SK-N-SH (cell line): ENCODE results near the gene SPINK1. TPM values are rescaled to one million over a fixed set of nuclear protein-coding genes. Genes with fewer than 3 reads are reported as not detected.
"Not testable (repeated sequence)": the region's sequence is repeated elsewhere in the genome, so short reads cannot be mapped to it uniquely, and the experiment has no call there.

Experiments
- CTCF ChIA-PET: fragments of 300-600, 350-600 bp; formaldehyde crosslinking; extraction: SDS; loops from one replicate; lab custom pipeline; 2021; lab: Yijun Ruan, JAX
- POLR2A ChIA-PET: fragments of 350-600 bp; sonication (Branson Sonifier 250); formaldehyde crosslinking; extraction: SDS; loops from one replicate; lab custom pipeline; 2020; ENCODE audit warnings: antibody characterized with exemption, inconsistent platforms; lab: Yijun Ruan, JAX
- DNase-seq: peaks from one replicate; pipeline ENCODE4 v3.0.0; 2012
- H2AFZ ChIP-seq: fragments of 200-600 bp; sonication (generic); 2 replicates; pipeline ENCODE4 v1.8.1; 2016; ENCODE audit warnings: antibody characterized with exemption, mild to moderate bottlenecking, low read depth
- H3F3A ChIP-seq: fragments of 200-600 bp; sonication (generic); replicated peaks from 2 replicates; pipeline ENCODE3; 2016; ENCODE audit warnings: antibody characterized with exemption, mild to moderate bottlenecking; ENCODE audit not compliant: insufficient read depth
- H3K27ac ChIP-seq, 2 experiments: fragments of 200-500 bp in 1 of 2; fragments of 200-600 bp in 1 of 2; sonication (Bioruptor generic) in 1 of 2; sonication (generic), shearing (Covaris generic) in 1 of 2; 2 replicates each; pipeline versions ENCODE4 v1.5.1 to v1.6.1; 2014 to 2016; ENCODE audit warnings: low read depth in 2 of 2, inconsistent platforms in 1 of 2, low read length in 1 of 2, mild to moderate bottlenecking in 1 of 2, mixed read lengths in 1 of 2
- H3K27me3 ChIP-seq: fragments of 200-600 bp; sonication (generic), shearing (Covaris generic); 2 replicates; pipeline ENCODE4 v1.6.1; 2016; ENCODE audit warnings: mixed run types; ENCODE audit not compliant: insufficient read depth
- H3K36me3 ChIP-seq, 2 experiments: fragments of 200-500 bp in 1 of 2; fragments of 200-600 bp in 1 of 2; sonication (Bioruptor generic) in 1 of 2; sonication (generic) in 1 of 2; replicated peaks in 1 of 2; 2 replicates each; pipeline versions ENCODE3 to v1.5.1; 2014 to 2016; ENCODE audit warnings: low read length in 1 of 2, mild to moderate bottlenecking in 1 of 2; ENCODE audit not compliant: insufficient read depth in 2 of 2, control insufficient read depth in 1 of 2
- H3K4me1 ChIP-seq, 2 experiments: fragments of 200-500 bp in 1 of 2; fragments of 200-600 bp in 1 of 2; sonication (Bioruptor generic) in 1 of 2; sonication (generic), shearing (Covaris generic) in 1 of 2; 2 replicates each; pipeline versions ENCODE4 v1.5.1 to v1.6.1; 2014 to 2016; ENCODE audit warnings: low read depth in 1 of 2, low read length in 1 of 2, mixed run types in 1 of 2; ENCODE audit not compliant: insufficient read depth in 2 of 2, control insufficient read depth in 1 of 2
- H3K4me2 ChIP-seq: fragments of 200-600 bp; sonication (generic), shearing (Covaris generic); 2 replicates; pipeline ENCODE4 v1.6.1; 2017; ENCODE audit warnings: mixed run types
- H3K4me3 ChIP-seq, 2 experiments: fragments of 200-500 bp in 1 of 2; fragments of 200-600 bp in 1 of 2; sonication (Bioruptor generic) in 1 of 2; sonication (generic), shearing (Covaris generic) in 1 of 2; 2 replicates each; pipeline versions ENCODE4 v1.5.1 to v1.8.1; 2014 to 2016; ENCODE audit warnings: low read depth in 2 of 2, inconsistent platforms in 1 of 2, low read length in 1 of 2, mild to moderate bottlenecking in 1 of 2, mixed read lengths in 1 of 2, moderate library complexity in 1 of 2
- H3K79me2 ChIP-seq: fragments of 200-600 bp; sonication (generic); 2 replicates; pipeline ENCODE4 v1.8.1; 2017; ENCODE audit warnings: mild to moderate bottlenecking; ENCODE audit not compliant: insufficient read depth
- H3K9ac ChIP-seq: fragments of 200-600 bp; sonication (generic); 2 replicates; pipeline ENCODE4 v1.6.1; 2017; ENCODE audit warnings: mixed run types
- H3K9me2 ChIP-seq: fragments of 200-600 bp; sonication (generic); 2 replicates; pipeline ENCODE4 v1.6.1; 2017; ENCODE audit warnings: mixed run types
- H3K9me3 ChIP-seq: fragments of 200-600 bp; sonication (generic); 2 replicates; pipeline ENCODE4 v1.6.1; 2017; ENCODE audit warnings: mixed run types, mild to moderate bottlenecking, moderate library complexity
- H4K20me1 ChIP-seq: fragments of 200-600 bp; sonication (generic); 2 replicates; pipeline ENCODE4 v1.6.1; 2017; ENCODE audit warnings: mild to moderate bottlenecking, mixed run types; ENCODE audit not compliant: insufficient read depth
- CHD2 ChIP-seq: fragments of 150-350 bp; IDR thresholded peaks from 2 replicates; pipeline ENCODE4 v1.6.1; 2018; ENCODE audit warnings: low read length; ENCODE audit not compliant: partially characterized antibody
- EZH2phosphoT487 ChIP-seq: fragments of 200-600 bp; sonication (generic); IDR thresholded peaks from 2 replicates; pipeline ENCODE4 v1.6.1; 2017; ENCODE audit warnings: low read depth, mixed run types, mild to moderate bottlenecking, antibody characterized with exemption, moderate library complexity, borderline replicate concordance
- MEF2A ChIP-seq: IDR thresholded peaks from 2 replicates; pipeline ENCODE4 v1.4.0; 2012; ENCODE audit warnings: low read depth, borderline replicate concordance
- NFIC ChIP-seq: IDR thresholded peaks from 2 replicates; pipeline ENCODE4 v1.4.0; 2012; ENCODE audit warnings: borderline replicate concordance
- NRF1 ChIP-seq: IDR thresholded peaks from 2 replicates; pipeline ENCODE4 v1.6.1; 2012; ENCODE audit warnings: low read depth, mild to moderate bottlenecking, low read length
- RCOR1 ChIP-seq: fragments of 150-350 bp; IDR thresholded peaks from 2 replicates; pipeline ENCODE4 v1.6.1; 2017; ENCODE audit warnings: antibody characterized with exemption, low read length
- RFX5 ChIP-seq: IDR thresholded peaks from 2 replicates; pipeline ENCODE4 v1.6.1; 2012; ENCODE audit warnings: mild to moderate bottlenecking, improper control_type of control experiment, low read length
- SMC3 ChIP-seq: IDR thresholded peaks from 2 replicates; pipeline ENCODE4 v1.6.1; 2012; ENCODE audit warnings: low read depth, low read length, improper control_type of control experiment
- TCF12 ChIP-seq: IDR thresholded peaks from 2 replicates; pipeline ENCODE4 v1.4.0; 2012
- TEAD4 ChIP-seq: IDR thresholded peaks from 2 replicates; pipeline ENCODE4 v1.4.0; 2012; ENCODE audit warnings: mild to moderate bottlenecking, borderline replicate concordance; ENCODE audit not compliant: insufficient read depth
- WGBS: methylation state at CpG from one replicate; pipeline ENCODE4 v1.1.6; 2017; ENCODE audit warnings: low lambda C conversion rate; 5-methylcytosine and 5-hydroxymethylcytosine counted together
- polyA plus RNA-seq, 3 experiments: library from polyadenylated mRNA; depleted of rRNA; stranded (reverse); fragments of >200 nt; gene quantifications; 2 replicates each; pipeline ENCODE4 v1.2.3, GENCODE V29; 2012
- TF ChIP-seq, protein P1 (sequence below): fragments of 200-600 bp; sonication (generic); IDR thresholded peaks from 2 replicates; pipeline ENCODE4 v1.6.1; 2017; ENCODE audit warnings: antibody characterized with exemption, mild to moderate bottlenecking, moderate library complexity
- TF ChIP-seq, protein P2 (sequence below): IDR thresholded peaks from 2 replicates; pipeline ENCODE4 v1.4.0; 2012; ENCODE audit warnings: low read depth
- TF ChIP-seq, protein P3 (sequence below): IDR thresholded peaks from 2 replicates; pipeline ENCODE4 v1.4.0; 2012; ENCODE audit warnings: low read depth, borderline replicate concordance

The SPINK1 gene
- polyA plus RNA-seq, 1 of the 3 experiments (the other 2 are of a cell fraction): not detected

DNA sequence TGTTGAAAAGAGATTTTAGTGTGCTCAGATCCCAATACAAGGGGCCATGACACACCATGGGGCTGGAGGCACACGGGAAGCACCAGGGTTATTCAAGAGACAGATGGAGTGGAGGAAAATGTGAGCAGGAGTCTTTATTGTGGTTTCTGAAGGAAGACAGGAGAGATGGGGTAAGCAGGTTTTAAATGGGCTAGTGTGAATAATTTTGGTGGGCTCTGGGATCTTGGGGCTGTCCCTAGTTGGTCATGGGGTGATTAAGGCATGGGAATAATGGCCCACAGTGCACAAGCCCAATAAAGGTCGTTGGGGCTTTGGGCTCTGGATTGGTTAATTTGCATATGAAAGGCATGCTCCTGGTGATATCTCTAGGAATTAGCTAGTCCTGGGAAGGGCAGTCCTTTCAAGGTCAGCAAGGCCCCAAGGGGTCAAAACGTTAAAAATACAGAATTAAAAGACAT lies 43.5 kb upstream of the SPINK1 start:
- H3K4me3 ChIP-seq: no peak overlapping the region
- H2AFZ ChIP-seq: no peak overlapping the region
- no peak overlapping the region for H3K9ac ChIP-seq
- no peaks in the 10 kb centered on the region for H4K20me1 ChIP-seq
- H3K27ac ChIP-seq: no peak overlapping the region
- no peak overlapping the region for H3K4me2 ChIP-seq
- ChIA-PET POLR2A (no interaction called here), CTCF (interaction anchor here (1.1 to 1.2 kb wide), 2 partner anchors 12 to 17 kb away, joined by 5 to 7 read pairs; no protein-coding TSS in a partner anchor)
- TF ChIP-seq CHD2 (no peak), EZH2phosphoT487 (no peak), NFIC (no peak), NRF1 (no peak), TCF12 (no peak), TEAD4 (no peak), SMC3 (no peak), RCOR1 (no peak), MEF2A (no peak), RFX5 (no peak)
- TF ChIP-seq, protein P1, sequence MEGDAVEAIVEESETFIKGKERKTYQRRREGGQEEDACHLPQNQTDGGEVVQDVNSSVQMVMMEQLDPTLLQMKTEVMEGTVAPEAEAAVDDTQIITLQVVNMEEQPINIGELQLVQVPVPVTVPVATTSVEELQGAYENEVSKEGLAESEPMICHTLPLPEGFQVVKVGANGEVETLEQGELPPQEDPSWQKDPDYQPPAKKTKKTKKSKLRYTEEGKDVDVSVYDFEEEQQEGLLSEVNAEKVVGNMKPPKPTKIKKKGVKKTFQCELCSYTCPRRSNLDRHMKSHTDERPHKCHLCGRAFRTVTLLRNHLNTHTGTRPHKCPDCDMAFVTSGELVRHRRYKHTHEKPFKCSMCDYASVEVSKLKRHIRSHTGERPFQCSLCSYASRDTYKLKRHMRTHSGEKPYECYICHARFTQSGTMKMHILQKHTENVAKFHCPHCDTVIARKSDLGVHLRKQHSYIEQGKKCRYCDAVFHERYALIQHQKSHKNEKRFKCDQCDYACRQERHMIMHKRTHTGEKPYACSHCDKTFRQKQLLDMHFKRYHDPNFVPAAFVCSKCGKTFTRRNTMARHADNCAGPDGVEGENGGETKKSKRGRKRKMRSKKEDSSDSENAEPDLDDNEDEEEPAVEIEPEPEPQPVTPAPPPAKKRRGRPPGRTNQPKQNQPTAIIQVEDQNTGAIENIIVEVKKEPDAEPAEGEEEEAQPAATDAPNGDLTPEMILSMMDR: no peak
- TF ChIP-seq, protein P2, sequence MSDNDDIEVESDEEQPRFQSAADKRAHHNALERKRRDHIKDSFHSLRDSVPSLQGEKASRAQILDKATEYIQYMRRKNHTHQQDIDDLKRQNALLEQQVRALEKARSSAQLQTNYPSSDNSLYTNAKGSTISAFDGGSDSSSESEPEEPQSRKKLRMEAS: no peak
- TF ChIP-seq, protein P3, sequence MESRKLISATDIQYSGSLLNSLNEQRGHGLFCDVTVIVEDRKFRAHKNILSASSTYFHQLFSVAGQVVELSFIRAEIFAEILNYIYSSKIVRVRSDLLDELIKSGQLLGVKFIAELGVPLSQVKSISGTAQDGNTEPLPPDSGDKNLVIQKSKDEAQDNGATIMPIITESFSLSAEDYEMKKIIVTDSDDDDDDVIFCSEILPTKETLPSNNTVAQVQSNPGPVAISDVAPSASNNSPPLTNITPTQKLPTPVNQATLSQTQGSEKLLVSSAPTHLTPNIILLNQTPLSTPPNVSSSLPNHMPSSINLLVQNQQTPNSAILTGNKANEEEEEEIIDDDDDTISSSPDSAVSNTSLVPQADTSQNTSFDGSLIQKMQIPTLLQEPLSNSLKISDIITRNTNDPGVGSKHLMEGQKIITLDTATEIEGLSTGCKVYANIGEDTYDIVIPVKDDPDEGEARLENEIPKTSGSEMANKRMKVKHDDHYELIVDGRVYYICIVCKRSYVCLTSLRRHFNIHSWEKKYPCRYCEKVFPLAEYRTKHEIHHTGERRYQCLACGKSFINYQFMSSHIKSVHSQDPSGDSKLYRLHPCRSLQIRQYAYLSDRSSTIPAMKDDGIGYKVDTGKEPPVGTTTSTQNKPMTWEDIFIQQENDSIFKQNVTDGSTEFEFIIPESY: no peak
- H3K27me3 ChIP-seq: no peaks in the 10 kb centered on the region
- H3K36me3 ChIP-seq: no peaks in the 10 kb centered on the region
- no peaks in the 10 kb centered on the region for H3F3A ChIP-seq
- H3K4me1 ChIP-seq: no peaks in the 10 kb centered on the region
- H3K9me2 ChIP-seq: no peaks in the 10 kb centered on the region
- WGBS: 6% methylated on average over 3 of the region's 3 CpGs
- no peak for DNase-seq
- no peaks in the 10 kb centered on the region for H3K9me3 ChIP-seq
- no peaks in the 10 kb centered on the region for H3K79me2 ChIP-seq

DNA sequence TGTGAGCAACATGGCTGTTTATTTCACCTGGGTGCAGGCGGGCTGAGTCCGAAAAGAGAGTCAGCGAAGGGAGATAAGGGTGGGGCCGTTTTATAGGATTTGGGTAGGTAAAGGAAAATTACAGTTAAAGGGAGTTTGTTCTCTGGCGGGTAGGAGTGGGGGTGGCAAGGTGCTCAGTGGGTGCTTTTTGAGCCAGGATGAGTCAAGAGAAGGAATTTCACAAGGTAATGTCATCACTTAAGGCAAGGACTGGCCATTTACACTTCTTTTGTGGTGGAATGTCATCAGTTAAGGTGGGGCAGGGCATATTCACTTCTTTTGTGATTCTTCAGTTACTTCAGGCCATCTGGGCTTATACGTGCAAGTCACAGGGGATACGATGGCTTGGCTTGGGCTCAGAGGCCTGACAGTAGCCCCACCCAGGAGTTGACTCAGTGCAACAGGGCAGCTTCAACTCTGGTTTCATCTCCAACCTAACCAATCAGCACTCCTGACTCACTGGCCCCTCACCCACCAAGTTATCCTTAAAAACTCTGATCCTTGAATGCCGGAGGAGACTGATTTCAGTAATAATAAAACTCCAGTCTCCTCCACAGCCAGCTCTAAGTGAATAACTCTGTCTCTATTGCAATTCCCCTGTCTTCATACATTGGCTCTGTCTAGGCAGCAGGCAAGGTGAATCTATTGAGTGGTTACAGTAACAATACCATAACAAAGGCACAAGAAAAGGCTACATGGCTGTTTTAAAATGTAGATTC lies 42.8 kb upstream of the SPINK1 start:
- H3K4me2 ChIP-seq, H2AFZ ChIP-seq, H3K36me3 ChIP-seq, H4K20me1 ChIP-seq, H3K79me2 ChIP-seq, H3K27me3 ChIP-seq, DNase-seq, H3K27ac ChIP-seq, POLR2A ChIA-PET, H3K4me1 ChIP-seq, H3K9me2 ChIP-seq, H3K9me3 ChIP-seq, H3F3A ChIP-seq, H3K4me3 ChIP-seq, H3K9ac ChIP-seq: not testable (repeated sequence)
- CTCF ChIA-PET: interaction anchor here (1.1 to 1.2 kb wide), 2 partner anchors 12 to 16 kb away, joined by 5 to 7 read pairs; no protein-coding TSS in a partner anchor
- WGBS: 66% methylated on average over 8 of the region's 8 CpGs

DNA sequence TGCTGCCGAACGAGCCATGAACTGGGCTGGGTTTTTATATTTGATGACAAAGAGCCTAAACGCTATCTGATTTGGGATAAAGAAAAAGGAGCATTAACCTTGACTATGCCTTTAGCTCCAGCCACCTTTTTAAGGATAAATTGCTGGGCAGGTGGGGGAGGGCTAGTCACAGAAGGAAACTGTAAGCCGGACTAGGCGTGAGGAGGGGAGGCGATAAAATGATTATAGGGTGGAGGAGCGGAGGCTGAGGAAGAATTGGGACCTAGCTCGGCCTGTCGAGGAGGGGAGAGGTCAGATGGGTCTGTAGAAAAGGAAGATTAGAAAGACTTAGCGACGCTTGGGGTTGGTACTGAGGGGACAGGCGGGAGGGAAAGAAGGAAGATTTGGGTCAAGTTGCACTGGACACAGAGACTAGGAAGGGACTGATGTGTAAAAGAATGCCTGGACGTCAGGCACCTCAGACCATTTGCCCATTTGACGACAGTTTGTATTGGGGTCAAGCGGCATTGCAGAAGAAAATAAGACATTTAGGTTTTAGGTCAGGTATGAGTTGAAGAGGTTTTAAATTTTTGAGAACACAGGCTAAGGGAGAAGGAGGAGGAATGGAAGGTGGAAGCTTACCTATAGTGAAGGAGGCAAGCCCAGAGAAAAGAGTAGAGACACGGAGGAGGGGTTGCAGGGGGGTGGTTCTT lies 41.4 kb upstream of the SPINK1 start:
- H2AFZ ChIP-seq, H3K27me3 ChIP-seq, CTCF ChIA-PET, H3K79me2 ChIP-seq, DNase-seq, POLR2A ChIA-PET, H4K20me1 ChIP-seq, H3K9ac ChIP-seq, H3K36me3 ChIP-seq, H3K9me3 ChIP-seq, H3F3A ChIP-seq, H3K9me2 ChIP-seq, H3K4me2 ChIP-seq, H3K4me1 ChIP-seq, H3K27ac ChIP-seq, H3K4me3 ChIP-seq: not testable (repeated sequence)
- 73% methylated on average over 16 of the region's 16 CpGs for WGBS
